GM19468 (cell line): ENCODE data around the gene SYNE3.
A peak's percentile ranks its signal among the peaks of the same experiment; 100 is the strongest.

Experiments
- ATAC-seq: cut with Tn5 transposase; IDR thresholded peaks from one replicate; pipeline ENCODE4 v1.9.1; 2021; ENCODE audit warnings: mild to moderate bottlenecking, moderate library complexity, moderate number of reproducible peaks; ENCODE audit not compliant: unreplicated experiment; ENCODE audit errors: extremely low read depth

Gene SYNE3, protein sequence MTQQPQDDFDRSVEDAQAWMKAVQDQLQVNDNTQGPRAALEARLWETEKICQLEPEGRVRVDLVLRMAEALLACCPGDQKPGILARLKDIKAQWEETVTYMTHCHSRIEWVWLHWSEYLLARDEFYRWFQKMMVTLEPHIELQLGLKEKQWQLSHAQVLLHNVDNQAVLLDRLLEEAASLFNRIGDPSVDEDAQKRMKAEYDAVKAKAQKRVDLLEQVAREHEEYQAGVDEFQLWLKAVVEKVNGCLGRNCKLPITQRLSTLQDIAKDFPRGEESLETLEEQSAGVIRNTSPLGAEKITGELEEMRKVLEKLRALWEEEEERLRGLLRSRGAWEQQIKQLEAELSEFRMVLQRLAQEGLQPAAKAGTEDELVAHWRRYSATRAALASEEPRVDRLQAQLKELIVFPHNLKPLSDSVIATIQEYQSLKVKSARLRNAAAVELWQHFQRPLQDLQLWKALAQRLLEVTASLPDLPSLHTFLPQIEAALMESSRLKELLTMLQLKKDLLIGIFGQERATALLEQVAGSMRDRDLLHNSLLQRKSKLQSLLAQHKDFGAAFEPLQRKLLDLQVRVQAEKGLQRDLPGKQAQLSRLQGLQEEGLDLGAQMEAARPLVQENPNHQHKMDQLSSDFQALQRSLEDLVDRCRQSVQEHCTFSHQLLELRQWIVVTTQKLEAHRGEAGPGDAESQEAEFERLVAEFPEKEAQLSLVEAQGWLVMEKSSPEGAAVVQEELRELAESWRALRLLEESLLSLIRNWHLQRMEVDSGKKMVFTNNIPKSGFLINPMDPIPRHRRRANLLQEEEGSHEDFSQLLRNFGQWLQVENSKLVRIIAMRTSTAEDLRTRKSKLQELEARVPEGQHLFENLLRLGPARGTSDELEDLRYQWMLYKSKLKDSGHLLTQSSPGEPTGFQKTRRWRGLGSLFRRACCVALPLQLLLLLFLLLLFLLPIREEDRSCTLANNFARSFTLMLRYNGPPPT

DNA sequence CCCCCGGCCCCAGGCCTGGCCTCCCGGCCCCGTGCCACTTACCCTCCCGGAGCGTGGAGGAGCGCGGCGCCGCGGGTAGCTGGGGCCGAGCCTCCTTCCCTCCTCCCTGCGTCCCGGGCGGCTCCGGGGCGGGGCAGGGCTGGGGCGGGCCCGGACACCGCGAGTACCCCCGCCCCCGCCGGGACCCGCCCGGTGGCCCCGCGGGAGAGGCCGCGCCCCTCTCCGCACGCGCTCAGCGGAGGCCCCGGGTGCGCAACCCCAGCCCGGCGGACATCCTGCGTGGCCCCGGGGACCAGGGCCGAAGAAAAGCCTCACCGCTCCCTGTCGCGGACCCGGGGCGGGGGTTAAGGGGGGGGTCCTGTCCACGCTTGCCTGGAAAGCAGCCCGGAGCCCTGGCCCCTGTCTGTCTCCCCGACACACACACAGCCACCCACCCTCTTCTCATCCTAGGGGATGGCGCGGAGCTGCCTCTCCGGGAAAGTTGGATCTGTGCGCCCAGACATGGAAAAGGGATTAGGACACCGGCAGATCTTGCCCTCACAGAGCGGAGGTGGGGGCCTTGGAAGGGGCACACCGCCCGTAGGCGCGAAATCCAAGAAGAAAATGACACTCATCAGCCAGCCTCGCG is at the start of gene SYNE3:
Gene SYNE3, minus strand, starts transcription at position 97 of the 628 bp plus-strand sequence. CDS start 40,829 bp downstream, outside the sequence.
- ATAC-seq, result no peak

DNA sequence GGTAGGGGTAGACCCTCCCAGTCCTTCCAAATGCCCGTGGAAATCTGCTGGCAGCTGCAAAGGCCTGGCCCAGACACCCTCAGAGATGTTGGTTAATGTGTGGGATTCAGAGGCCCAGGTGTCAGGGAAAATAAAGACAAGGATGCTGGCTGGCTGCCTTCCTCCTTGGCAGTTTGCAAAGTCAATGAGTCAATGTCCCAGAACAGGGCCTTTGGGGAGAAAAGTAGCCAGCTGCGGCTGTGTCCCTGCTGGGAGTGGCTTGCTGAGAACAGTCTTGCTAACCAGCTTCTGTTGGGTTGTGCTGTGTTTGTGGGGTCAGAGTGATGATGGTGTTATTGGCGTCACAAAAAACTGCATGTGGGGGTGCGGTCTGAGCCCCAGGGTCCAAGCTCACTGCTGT is 47.6 kb upstream of the SYNE3 start:
- ATAC-seq, result no peak

- no peak for ATAC-seq
Measured at GRCh38 chr14:95562892-95563685, 46.6 kb upstream of the SYNE3 start.

- peak; percentile 74 for ATAC-seq
Measured at GRCh38 chr14:95561001-95561412, 44.6 kb upstream of the SYNE3 start.

- ATAC-seq, result no peak
Measured at GRCh38 chr14:95559203-95559602, 42.8 kb upstream of the SYNE3 start.

DNA sequence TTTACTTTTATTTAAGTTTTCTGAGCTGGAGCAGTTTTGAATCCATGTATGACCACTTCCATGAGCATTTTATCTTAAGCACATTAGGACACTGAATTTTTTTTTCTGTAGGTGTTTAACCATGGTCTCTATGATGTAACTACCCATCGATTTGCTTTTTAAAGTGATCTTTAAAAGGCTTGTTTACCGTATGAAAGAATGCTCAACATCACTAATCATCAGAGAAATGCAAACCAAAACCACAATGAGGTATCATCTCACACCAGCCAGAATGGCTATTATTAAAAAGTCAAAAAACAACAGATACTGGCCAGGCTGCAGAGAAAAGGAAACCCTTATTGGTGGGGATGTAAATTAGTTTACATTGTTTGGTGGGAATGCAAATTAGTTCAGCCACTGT is 41.4 kb upstream of the SYNE3 start:
- ATAC-seq, result no peak

- ATAC-seq, result no peak
Measured at GRCh38 chr14:95557291-95557690, 40.8 kb upstream of the SYNE3 start.

GRCh38 chr14:95555053-95555452 is 38.6 kb upstream of the SYNE3 start:
- no peak for ATAC-seq

GRCh38 chr14:95553141-95553540 is 36.7 kb upstream of the SYNE3 start:
- ATAC-seq, result no peak

- no peak for ATAC-seq
Measured at GRCh38 chr14:95551435-95551834, 35.0 kb upstream of the SYNE3 start.

DNA sequence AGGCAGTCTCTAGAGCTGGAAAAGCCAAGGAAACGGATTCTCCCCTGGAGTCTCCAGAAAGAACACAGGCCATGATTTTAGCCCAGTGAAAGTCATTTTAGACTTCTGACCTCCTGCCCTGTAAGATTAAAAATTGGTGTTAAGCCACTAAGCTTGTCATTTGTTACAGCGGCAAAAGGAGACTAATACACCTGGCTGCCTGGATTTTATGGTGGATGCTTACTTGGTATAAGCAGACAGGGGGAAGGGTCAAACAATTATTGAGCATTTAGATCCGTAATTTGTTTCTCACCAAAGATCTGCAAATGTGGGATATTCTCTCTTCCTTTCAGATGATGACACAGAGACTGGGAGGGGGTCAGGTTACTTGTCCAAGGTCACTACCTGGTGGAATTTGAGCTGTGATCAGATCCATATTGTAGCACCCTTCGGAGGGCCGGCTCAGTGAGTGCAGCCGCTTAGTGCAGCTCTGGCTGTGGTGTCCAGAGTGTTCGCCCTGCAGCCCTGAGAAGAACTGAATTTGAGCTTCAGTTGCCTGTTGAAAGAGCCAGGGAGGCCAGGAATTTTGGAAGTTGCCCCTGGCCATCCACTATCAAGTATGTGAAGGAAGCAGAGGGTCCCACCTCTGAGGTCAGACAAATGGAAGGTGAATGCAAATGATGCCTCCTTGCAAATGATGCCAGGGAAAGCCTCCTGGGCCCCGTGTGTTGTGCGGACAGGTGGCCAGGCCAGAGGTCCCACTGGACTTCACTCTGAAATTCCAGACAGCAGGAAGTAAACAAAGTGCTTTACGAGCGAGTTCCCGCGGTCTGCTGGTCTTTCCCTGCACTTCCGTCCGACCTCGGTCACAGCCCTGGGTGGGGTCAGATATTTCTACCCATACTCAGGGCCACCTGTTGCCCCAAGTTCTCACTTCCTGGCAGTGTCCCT is 33.5 kb upstream of the SYNE3 start:
- no peak for ATAC-seq

DNA sequence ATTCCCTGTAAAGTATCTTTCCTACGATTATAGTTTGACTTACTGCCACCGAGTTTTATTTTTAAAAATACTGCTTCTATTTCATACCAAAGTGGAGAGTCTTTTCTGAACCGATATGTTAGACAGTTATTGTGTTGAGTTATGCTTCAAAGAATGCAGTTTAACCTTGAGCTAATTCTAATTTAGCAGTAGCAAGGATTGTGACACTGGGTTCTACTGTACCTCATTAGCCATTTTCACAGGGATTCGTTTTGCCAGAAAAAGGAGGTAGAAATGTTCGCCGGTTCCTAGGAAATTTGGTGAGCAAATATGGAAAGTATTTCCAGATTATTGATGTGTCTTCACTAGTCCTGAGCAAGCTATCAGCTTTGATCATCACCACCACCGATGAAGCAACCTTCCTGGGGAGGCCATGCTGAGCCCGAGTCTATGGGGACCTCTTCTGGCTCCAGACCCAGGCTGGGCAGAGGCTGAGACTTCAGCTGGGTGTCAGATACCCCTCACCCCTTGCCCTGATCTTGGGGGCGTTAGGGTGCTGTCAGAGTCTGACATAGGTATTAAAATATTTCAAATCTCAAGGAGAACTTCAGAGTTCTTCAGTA is 32.0 kb upstream of the SYNE3 start:
- no peak for ATAC-seq

GRCh38 chr14:95547626-95548327 is 31.3 kb upstream of the SYNE3 start:
- no peak for ATAC-seq

DNA sequence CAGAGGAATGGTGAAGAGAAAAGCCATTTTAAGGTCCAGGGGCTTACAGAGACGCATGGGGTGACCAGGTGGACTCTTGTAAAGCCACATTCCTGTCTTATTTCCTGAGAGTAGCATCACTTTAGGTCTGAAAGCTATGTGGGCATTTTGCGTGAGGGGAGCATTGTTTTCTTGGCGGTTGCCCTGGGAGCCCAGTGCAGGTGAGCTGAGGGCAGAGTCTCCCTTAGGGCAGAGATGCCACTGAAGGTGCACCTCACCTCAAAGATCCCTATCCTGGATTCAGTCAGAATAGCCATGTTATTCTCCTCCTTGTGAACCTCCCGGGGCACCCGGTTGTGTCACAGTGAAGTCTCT is 30.8 kb upstream of the SYNE3 start:
- ATAC-seq, result no peak

GRCh38 chr14:95545515-95546168 is 29.2 kb upstream of the SYNE3 start:
- ATAC-seq, result no peak

DNA sequence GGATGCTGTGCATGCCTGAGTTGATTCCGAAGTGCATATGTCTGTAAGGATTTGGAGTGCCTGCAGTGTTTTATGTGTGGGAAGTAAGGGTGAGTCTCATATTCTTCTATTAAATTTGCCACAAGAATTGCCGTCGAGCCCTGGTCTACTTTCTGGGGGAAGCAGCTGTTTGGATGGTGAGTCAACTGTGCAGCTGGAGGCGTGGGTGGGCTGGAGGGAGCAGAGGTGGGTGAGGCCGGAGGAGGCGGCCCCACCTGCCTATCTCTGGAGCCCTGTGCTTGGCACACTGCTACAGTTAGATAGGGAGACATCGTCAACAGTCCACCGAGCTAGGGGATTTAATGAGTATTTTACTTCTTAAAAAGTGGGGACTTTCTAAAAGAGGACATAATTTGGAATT is 28.1 kb upstream of the SYNE3 start:
- ATAC-seq, result no peak

GRCh38 chr14:95543021-95543420 is 26.6 kb upstream of the SYNE3 start:
- no peak for ATAC-seq
